SK-N-SH (cell line): ENCODE results near the gene GAS7.

Source experiments
- JUND ChIP-seq: IDR thresholded peaks from 2 replicates; pipeline ENCODE4 v1.4.0; 2012
- TAF1 ChIP-seq: IDR thresholded peaks from 2 replicates; pipeline ENCODE4 v1.6.1; 2012; ENCODE audit warnings: low read depth, mild to moderate bottlenecking, low read length, moderate library complexity, borderline replicate concordance
- TEAD4 ChIP-seq: IDR thresholded peaks from 2 replicates; pipeline ENCODE4 v1.4.0; 2012; ENCODE audit warnings: mild to moderate bottlenecking, borderline replicate concordance; ENCODE audit not compliant: insufficient read depth

DNA sequence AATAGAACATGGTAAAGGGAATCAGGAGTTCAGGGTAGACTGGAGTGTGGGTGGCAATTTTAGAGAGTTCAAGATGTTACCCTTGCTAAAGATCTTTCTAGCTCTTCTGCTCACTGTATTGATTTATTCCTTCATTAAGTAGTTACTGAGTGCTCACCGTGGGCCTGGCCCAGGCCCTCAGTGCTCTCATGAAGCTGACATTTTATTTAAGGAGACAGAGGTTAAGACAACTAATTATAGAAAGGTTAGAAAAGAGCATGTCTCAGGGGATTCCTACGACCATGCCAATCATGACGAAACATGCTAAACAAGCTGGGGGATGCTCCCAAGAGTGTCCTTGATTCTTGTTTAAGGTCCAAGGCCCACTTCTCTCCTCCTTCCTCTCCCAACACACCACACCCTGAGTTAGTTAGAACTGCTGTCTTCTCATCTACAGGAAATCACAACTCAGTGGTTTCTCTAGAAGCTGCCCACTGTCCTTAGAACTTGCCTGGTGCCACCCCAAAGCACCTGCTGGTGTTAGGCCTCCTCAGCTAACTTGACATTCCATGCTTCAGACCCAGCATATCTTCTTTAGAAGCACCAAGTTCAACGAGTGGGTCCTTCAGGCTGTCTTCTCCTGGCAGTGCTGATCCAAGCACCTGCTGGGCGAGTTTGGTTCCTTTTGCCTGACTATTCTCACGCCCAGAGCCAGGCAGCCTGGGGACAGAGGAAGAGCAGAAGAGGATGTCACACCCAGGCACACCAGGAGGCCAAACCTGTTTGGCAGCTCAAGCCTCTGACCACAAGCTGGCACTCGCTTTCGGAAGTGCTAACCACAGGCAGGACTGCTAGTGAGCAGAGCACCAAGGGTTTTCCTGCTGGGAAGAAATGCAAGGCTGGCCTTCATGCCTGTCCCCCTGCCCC lies 79.0 kb downstream of the GAS7 start:
- no peak for TF ChIP-seq TEAD4
- no peak for TF ChIP-seq JUND
- no peak for TF ChIP-seq TAF1
